A549 (cell line): ENCODE data around the gene GC. TPM values are rescaled to one million over a fixed set of nuclear protein-coding genes. Genes with fewer than 3 reads are reported as not detected.
A peak's percentile ranks its signal among the peaks of the same experiment; 100 is the strongest.

Experiments used
- ATAC-seq, 2 experiments: fragments of 200-7000 bp in 1 of 2; fragments of >200 bp in 1 of 2; cut with Nextera tagmentation in 1 of 2; cut with Tn5 transposase in 1 of 2; 3 replicates each; pipeline versions ENCODE4 v1.8.0 to v1.9.1; 2018 to 2020; ENCODE audit warnings: mild to moderate bottlenecking in 1 of 2, moderate library complexity in 1 of 2
- CTCF ChIA-PET: fragments of 300-600 bp; sonication (Branson Sonifier 250); formaldehyde crosslinking; extraction: SDS; loops from one replicate; lab custom pipeline; 2021; ENCODE audit warnings: antibody characterized with exemption, inconsistent platforms; lab: Yijun Ruan, JAX
- POLR2A ChIA-PET: fragments of 350-600 bp; formaldehyde crosslinking; extraction: SDS; loops from one replicate; lab custom pipeline; 2021; ENCODE audit warnings: antibody characterized with exemption, inconsistent platforms; lab: Yijun Ruan, JAX
- DNase-seq, 2 experiments: peaks; one replicate each; pipeline versions ENCODE4 v3.0.0 to v3.0.0-alpha.2; 2011 to 2016; ENCODE audit warnings: low read depth in 1 of 2, low spot score in 1 of 2
- FAIRE-seq: peaks from 2 replicates; lab custom pipeline; 2011; peaks lifted over from hg19 to GRCh38; lab: Jason Lieb, UNC
- H3K27ac ChIP-seq, 2 experiments: fragments of >200 bp; sonication (Bioruptor Twin); formaldehyde crosslinking; 3 replicates each; pipeline ENCODE4 v1.5.1; 2016 to 2017
- H3K4me1 ChIP-seq: fragments of >200 bp; sonication (Bioruptor Twin); formaldehyde crosslinking; 3 replicates; pipeline ENCODE4 v1.6.1; 2016
- H3K4me2 ChIP-seq: fragments of >200 bp; sonication (Bioruptor Twin); formaldehyde crosslinking; 3 replicates; pipeline ENCODE4 v1.6.1; 2016
- H3K4me3 ChIP-seq: fragments of >200 bp; sonication (Bioruptor Twin); formaldehyde crosslinking; 3 replicates; pipeline ENCODE4 v1.5.1; 2016
- H3K9me3 ChIP-seq: fragments of >200 bp; sonication (Bioruptor Twin); formaldehyde crosslinking; 3 replicates; pipeline ENCODE4 v1.6.1; 2016
- CBX2 ChIP-seq: fragments of 200-600 bp; sonication (generic); IDR thresholded peaks from 2 replicates; pipeline ENCODE4 v1.6.1; 2016; ENCODE audit warnings: low read depth, mild to moderate bottlenecking, borderline replicate concordance
- CBX8 ChIP-seq: fragments of 200-600 bp; sonication (generic); IDR thresholded peaks from 2 replicates; pipeline ENCODE4 v1.6.1; 2016
- EHMT2 ChIP-seq: fragments of 200-600 bp; sonication (generic); IDR thresholded peaks from 2 replicates; pipeline ENCODE4 v1.6.1; 2016; ENCODE audit warnings: antibody characterized with exemption, low read depth, mild to moderate bottlenecking, moderate library complexity
- ESRRA ChIP-seq: fragments of 150-350 bp; IDR thresholded peaks from 2 replicates; pipeline ENCODE4 v1.6.1; 2014; ENCODE audit warnings: mild to moderate bottlenecking, low read length, borderline replicate concordance
- FOSL2 ChIP-seq, 2 experiments: fragments of 450-650 bp in 1 of 2; fragments of >200 bp in 1 of 2; sonication (Bioruptor Twin) in 1 of 2; formaldehyde crosslinking; IDR thresholded peaks; 2 replicates each; pipeline versions ENCODE4 v1.5.0 to v1.6.1; 2016 to 2020; ENCODE audit warnings: mild to moderate bottlenecking in 1 of 2, moderate library complexity in 1 of 2
- FOXS1 ChIP-seq: fragments of 250-450 bp; sonication (Bioruptor Pico); IDR thresholded peaks from 2 replicates; pipeline ENCODE4 v1.5.0; 2020; ENCODE audit warnings: mild to moderate bottlenecking, moderate library complexity
- GATA3 ChIP-seq: IDR thresholded peaks from 2 replicates; pipeline ENCODE4 v1.6.1; 2012; ENCODE audit warnings: borderline replicate concordance
- HEYL ChIP-seq: fragments of 250-450 bp; sonication (Bioruptor Pico); IDR thresholded peaks from 2 replicates; pipeline ENCODE4 v1.8.0; 2021; ENCODE audit warnings: mild to moderate bottlenecking, moderate library complexity
- HOXA7 ChIP-seq: fragments of 250-450 bp; sonication (Bioruptor Pico); IDR thresholded peaks from 2 replicates; pipeline ENCODE4 v1.5.0; 2020; ENCODE audit warnings: mild to moderate bottlenecking, moderate library complexity
- JUNB ChIP-seq: fragments of >200 bp; sonication (Bioruptor Twin); formaldehyde crosslinking; IDR thresholded peaks from 2 replicates; pipeline ENCODE4 v1.6.1; 2016
- MAFK ChIP-seq: fragments of 450-650 bp; IDR thresholded peaks from 2 replicates; pipeline ENCODE4 v1.6.1; 2014; ENCODE audit not compliant: partially characterized antibody
- MAX ChIP-seq: IDR thresholded peaks from 2 replicates; pipeline ENCODE4 v1.6.1; 2012
- MAZ ChIP-seq: fragments of 150-350 bp; IDR thresholded peaks from 2 replicates; pipeline ENCODE4 v1.6.1; 2014; ENCODE audit warnings: antibody characterized with exemption, low read depth, low read length, borderline replicate concordance
- NFE2L2 ChIP-seq: fragments of 150-350 bp; conservative IDR thresholded peaks from 2 replicates; pipeline ENCODE4 v1.6.1; 2014; ENCODE audit warnings: low read length
- POLR2A ChIP-seq: IDR thresholded peaks from 2 replicates; pipeline ENCODE4 v1.6.1; 2012; ENCODE audit warnings: mild to moderate bottlenecking, low read length
- RNF2 ChIP-seq: fragments of 200-600 bp; sonication (generic); IDR thresholded peaks from 2 replicates; pipeline ENCODE4 v1.6.1; 2016; ENCODE audit warnings: low read depth, mild to moderate bottlenecking, antibody characterized with exemption, moderate library complexity, borderline replicate concordance
- SMC3 ChIP-seq: fragments of >200 bp; sonication (Bioruptor Twin); formaldehyde crosslinking; IDR thresholded peaks from 3 replicates; pipeline ENCODE4 v1.6.1; 2018; ENCODE audit warnings: inconsistent platforms
- SREBF2 ChIP-seq: fragments of 450-650 bp; IDR thresholded peaks from 2 replicates; pipeline ENCODE4 v1.6.1; 2014; ENCODE audit warnings: mild to moderate bottlenecking, moderate library complexity
- TP53 ChIP-seq: fragments of 250-450 bp; sonication (Bioruptor Pico); IDR thresholded peaks from 2 replicates; pipeline ENCODE4 v1.5.0; 2021; ENCODE audit warnings: mild to moderate bottlenecking, moderate library complexity
- ZC3H11A ChIP-seq: fragments of 450-650 bp; IDR thresholded peaks from 2 replicates; pipeline ENCODE4 v1.6.1; 2014; ENCODE audit warnings: antibody characterized with exemption, mild to moderate bottlenecking
- ZFP36 ChIP-seq: fragments of 450-650 bp; IDR thresholded peaks from 2 replicates; pipeline ENCODE4 v1.6.1; 2014; ENCODE audit warnings: borderline replicate concordance; ENCODE audit not compliant: partially characterized antibody
- ZNF302 ChIP-seq: fragments of 250-450 bp; sonication (Bioruptor Pico); IDR thresholded peaks from 2 replicates; pipeline ENCODE4 v1.9.0; 2021; ENCODE audit warnings: inconsistent platforms, mild to moderate bottlenecking, moderate library complexity
- WGBS: methylation state at CpG from one replicate; pipeline ENCODE4 v1.1.6; 2017; ENCODE audit errors: missing lambda C conversion rate; 5-methylcytosine and 5-hydroxymethylcytosine counted together
- polyA plus RNA-seq, 4 experiments: library from polyadenylated mRNA; depleted of rRNA in 3 of 4; stranded (reverse); fragments of >200 nt; fragmentation: RNase III in 1 of 4; extraction: RNeasy Plus Mini Kit Qiagen cat#74134 plus additional on column Dnase treatment in 1 of 4; gene quantifications; 2 replicates in 3 of 4; 3 replicates in 1 of 4; pipeline ENCODE4 v1.2.3, GENCODE V29; 2011 to 2017
- TF ChIP-seq, protein P1 (sequence below): fragments of 250-450 bp; sonication (Bioruptor Pico); IDR thresholded peaks from 2 replicates; pipeline ENCODE4 v1.5.0; 2021; ENCODE audit warnings: mild to moderate bottlenecking, moderate library complexity, borderline replicate concordance
- TF ChIP-seq, protein P2 (sequence below): fragments of 450-650 bp; IDR thresholded peaks from 2 replicates; pipeline ENCODE4 v1.6.1; 2014; ENCODE audit warnings: antibody characterized with exemption
- TF ChIP-seq, protein P3 (sequence below): fragments of >200 bp; sonication (Bioruptor Twin); formaldehyde crosslinking; IDR thresholded peaks from 3 replicates; pipeline ENCODE4 v1.5.1; 2016

GC gene
- polyA plus RNA-seq, 2 of the 4 experiments (the other 2 are of a cell fraction), result not detected

DNA sequence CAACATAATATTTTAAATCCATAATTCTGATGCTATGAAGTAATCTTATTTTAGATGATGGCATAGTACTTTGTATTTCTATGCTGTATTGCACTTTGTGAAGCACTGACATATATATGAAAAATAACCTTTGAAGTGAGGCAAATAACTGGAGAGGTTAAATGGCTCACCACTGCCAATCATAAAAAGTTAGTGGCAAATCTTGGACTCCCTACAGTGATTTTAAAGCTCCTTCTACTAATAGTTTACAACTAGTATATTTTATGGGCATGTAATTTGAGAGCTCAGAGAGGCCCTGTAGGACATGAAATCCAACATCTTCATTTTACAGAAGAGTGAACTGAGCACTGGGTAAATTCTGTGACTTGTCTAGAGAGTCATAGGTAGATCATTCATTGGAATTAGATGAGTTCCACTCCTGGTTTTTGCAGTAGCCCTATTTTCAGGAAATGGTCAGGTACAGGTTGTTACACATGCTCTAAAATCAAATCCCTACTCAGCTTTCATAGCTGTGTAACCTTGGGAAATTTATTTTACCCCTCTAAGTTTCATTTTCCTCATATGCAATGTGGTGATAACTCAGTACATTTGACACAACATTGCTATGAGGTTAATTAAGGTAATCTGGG lies 804 bp upstream of the GC start:
- FAIRE-seq, result no peak
- Histone ChIP-seq H3K4me2 (no peak overlapping the region), H3K4me3 (no peak overlapping the region), H3K9me3 (no peaks in the 10 kb centered on the region), H3K27ac (no peak overlapping the region), H3K4me1 (no peaks in the 10 kb centered on the region)
- TF ChIP-seq HEYL (CRISPR knock-in tag) (no peak), ESRRA (no peak)
- no peak for DNase-seq
- no peak for ATAC-seq
- ChIA-PET POLR2A (no interaction called here), CTCF (no interaction called here)

- POLR2A ChIA-PET, result no interaction called here
- Histone ChIP-seq H3K4me3 (no peak overlapping the region), H3K9me3 (no peaks in the 10 kb centered on the region), H3K4me1 (no peaks in the 10 kb centered on the region), H3K4me2 (no peak overlapping the region), H3K27ac (no peak overlapping the region)
- FAIRE-seq (no peak), ATAC-seq (no peak), DNase-seq (no peak)
- TF ChIP-seq ZFP36 (no peak), NFE2L2 (no peak)
- CTCF ChIA-PET, result no interaction called here
Observed at GRCh38 chr4:71777891-71778290, 6.0 kb downstream of the GC start.

- TF ChIP-seq MAX (no peak), JUNB (no peak), RNF2 (no peak), HOXA7 (CRISPR knock-in tag) (no peak), EHMT2 (no peak), FOXS1 (CRISPR knock-in tag) (no peak), NFE2L2 (no peak), GATA3 (no peak), TP53 (CRISPR knock-in tag) (no peak), ZNF302 (CRISPR knock-in tag) (no peak)
- TF ChIP-seq, protein P1, sequence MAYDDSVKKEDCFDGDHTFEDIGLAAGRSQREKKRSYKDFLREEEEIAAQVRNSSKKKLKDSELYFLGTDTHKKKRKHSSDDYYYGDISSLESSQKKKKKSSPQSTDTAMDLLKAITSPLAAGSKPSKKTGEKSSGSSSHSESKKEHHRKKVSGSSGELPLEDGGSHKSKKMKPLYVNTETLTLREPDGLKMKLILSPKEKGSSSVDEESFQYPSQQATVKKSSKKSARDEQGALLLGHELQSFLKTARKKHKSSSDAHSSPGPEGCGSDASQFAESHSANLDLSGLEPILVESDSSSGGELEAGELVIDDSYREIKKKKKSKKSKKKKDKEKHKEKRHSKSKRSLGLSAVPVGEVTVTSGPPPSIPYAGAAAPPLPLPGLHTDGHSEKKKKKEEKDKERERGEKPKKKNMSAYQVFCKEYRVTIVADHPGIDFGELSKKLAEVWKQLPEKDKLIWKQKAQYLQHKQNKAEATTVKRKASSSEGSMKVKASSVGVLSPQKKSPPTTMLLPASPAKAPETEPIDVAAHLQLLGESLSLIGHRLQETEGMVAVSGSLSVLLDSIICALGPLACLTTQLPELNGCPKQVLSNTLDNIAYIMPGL (CRISPR knock-in tag), result no peak
- TF ChIP-seq, all 56 proteins: peak for 0
- Histone ChIP-seq H3K9me3 (no peaks in the 10 kb centered on the region), H3K4me1 (no peaks in the 10 kb centered on the region), H3K27ac (no peak overlapping the region), H3K4me2 (no peak overlapping the region), H3K4me3 (no peak overlapping the region)
- ATAC-seq (no peak), DNase-seq (no peak), FAIRE-seq (no peak)
- POLR2A ChIA-PET, result no interaction called here
- 7% methylated on average over 2 of the region's 2 CpGs for WGBS
- CTCF ChIA-PET, result no interaction called here
Observed at GRCh38 chr4:71775449-71775848, 8.4 kb downstream of the GC start.

GRCh38 chr4:71774136-71774535 lies 9.7 kb downstream of the GC start:
- no peak for DNase-seq
- ChIA-PET CTCF (no interaction called here), POLR2A (no interaction called here)
- FAIRE-seq, result no peak
- Histone ChIP-seq H3K4me1 (no peaks in the 10 kb centered on the region), H3K27ac (no peak overlapping the region), H3K9me3 (no peaks in the 10 kb centered on the region), H3K4me3 (no peak overlapping the region), H3K4me2 (no peak overlapping the region)
- ATAC-seq, result no peak
- 1% methylated on average over 3 of the region's 3 CpGs for WGBS
- TF ChIP-seq MAZ (no peak), CBX8 (peak; percentile 77)

DNA sequence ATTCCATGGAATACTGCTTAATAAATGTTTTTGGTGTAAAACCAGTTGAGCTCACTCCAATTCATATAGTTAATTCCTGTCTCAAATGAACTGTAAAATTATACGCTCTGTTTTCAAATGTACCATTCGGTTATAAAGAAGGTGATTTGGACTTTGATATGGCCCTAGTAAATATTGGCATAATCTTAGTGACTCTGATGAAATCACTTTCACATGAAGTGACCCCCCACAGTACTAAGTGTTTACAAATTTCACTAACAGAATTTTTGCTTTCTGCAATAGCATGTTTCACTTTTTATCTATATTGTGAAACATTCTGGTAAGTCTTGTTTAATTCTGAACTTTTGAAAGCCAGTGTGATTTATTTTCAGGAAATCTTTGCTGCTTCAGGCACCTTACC lies 10.9 kb downstream of the GC start:
- 59% methylated on average over 2 of the region's 2 CpGs for WGBS
- POLR2A ChIA-PET, result no interaction called here
- no peak for TF ChIP-seq FOSL2 (IDR thresholded peaks at IDR 0.05)
- no peak for TF ChIP-seq FOSL2 (CRISPR knock-in tag; IDR thresholded peaks at IDR 0.05)
- TF ChIP-seq HEYL (CRISPR knock-in tag), result no peak
- no peak for TF ChIP-seq ESRRA
- TF ChIP-seq JUNB, result no peak
- no peak for TF ChIP-seq RNF2
- TF ChIP-seq ZC3H11A, result no peak
- no peak for TF ChIP-seq CBX2
- TF ChIP-seq MAFK, result no peak
- no peak for TF ChIP-seq SREBF2
- TF ChIP-seq, protein P2, sequence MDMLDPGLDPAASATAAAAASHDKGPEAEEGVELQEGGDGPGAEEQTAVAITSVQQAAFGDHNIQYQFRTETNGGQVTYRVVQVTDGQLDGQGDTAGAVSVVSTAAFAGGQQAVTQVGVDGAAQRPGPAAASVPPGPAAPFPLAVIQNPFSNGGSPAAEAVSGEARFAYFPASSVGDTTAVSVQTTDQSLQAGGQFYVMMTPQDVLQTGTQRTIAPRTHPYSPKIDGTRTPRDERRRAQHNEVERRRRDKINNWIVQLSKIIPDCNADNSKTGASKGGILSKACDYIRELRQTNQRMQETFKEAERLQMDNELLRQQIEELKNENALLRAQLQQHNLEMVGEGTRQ, result no peak
- no peak for TF ChIP-seq POLR2A
- TF ChIP-seq, protein P3, sequence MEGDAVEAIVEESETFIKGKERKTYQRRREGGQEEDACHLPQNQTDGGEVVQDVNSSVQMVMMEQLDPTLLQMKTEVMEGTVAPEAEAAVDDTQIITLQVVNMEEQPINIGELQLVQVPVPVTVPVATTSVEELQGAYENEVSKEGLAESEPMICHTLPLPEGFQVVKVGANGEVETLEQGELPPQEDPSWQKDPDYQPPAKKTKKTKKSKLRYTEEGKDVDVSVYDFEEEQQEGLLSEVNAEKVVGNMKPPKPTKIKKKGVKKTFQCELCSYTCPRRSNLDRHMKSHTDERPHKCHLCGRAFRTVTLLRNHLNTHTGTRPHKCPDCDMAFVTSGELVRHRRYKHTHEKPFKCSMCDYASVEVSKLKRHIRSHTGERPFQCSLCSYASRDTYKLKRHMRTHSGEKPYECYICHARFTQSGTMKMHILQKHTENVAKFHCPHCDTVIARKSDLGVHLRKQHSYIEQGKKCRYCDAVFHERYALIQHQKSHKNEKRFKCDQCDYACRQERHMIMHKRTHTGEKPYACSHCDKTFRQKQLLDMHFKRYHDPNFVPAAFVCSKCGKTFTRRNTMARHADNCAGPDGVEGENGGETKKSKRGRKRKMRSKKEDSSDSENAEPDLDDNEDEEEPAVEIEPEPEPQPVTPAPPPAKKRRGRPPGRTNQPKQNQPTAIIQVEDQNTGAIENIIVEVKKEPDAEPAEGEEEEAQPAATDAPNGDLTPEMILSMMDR, result no peak
- no peak for TF ChIP-seq SMC3

More for the DNA sequence above, 10.9 kb downstream of the GC start:
- FAIRE-seq (no peak), ATAC-seq (no peak), DNase-seq (no peak)
- Histone ChIP-seq H3K4me2 (no peak overlapping the region), H3K4me1 (no peaks in the 10 kb centered on the region), H3K4me3 (no peak overlapping the region), H3K27ac (no peak overlapping the region), H3K9me3 (no peaks in the 10 kb centered on the region)
- CTCF ChIA-PET, result no interaction called here
